KMS-11 (cell line): Measurements from ENCODE around the gene ADAM8.
A peak's percentile ranks its signal among the peaks of the same experiment; 100 is the strongest.

Source experiments
- H2AFZ ChIP-seq: fragments of 200-600 bp; sonication (generic); 2 replicates; pipeline ENCODE4 v1.6.1; 2016; ENCODE audit warnings: antibody characterized with exemption, mixed run types, low read depth
- H3K27ac ChIP-seq: fragments of 200-600 bp; sonication (generic); 2 replicates; pipeline ENCODE4 v1.6.1; 2016; ENCODE audit warnings: mild to moderate bottlenecking, mixed run types
- H3K27me3 ChIP-seq: fragments of 200-600 bp; sonication (generic); 2 replicates; pipeline ENCODE4 v1.6.1; 2017; ENCODE audit warnings: mild to moderate bottlenecking, low read depth, mixed run types, moderate library complexity; ENCODE audit not compliant: insufficient read depth
- H3K36me3 ChIP-seq: fragments of 200-600 bp; sonication (generic); 2 replicates; pipeline ENCODE4 v1.6.1; 2017; ENCODE audit warnings: mild to moderate bottlenecking, mixed run types; ENCODE audit not compliant: insufficient read depth
- H3K4me1 ChIP-seq: fragments of 200-600 bp; sonication (generic); 2 replicates; pipeline ENCODE4 v1.6.1; 2016; ENCODE audit warnings: mild to moderate bottlenecking, low read depth, mixed run types; ENCODE audit not compliant: poor library complexity, severe bottlenecking
- H3K4me2 ChIP-seq: fragments of 200-600 bp; sonication (generic); 2 replicates; pipeline ENCODE4 v1.7.0; 2016; ENCODE audit warnings: mild to moderate bottlenecking, mixed run types
- H3K4me3 ChIP-seq: fragments of 200-600 bp; sonication (generic); IDR thresholded peaks from 2 replicates; pipeline ENCODE4 v1.6.1; 2017; ENCODE audit warnings: low read depth, low read length, mixed read lengths; ENCODE audit not compliant: insufficient read depth
- H3K79me2 ChIP-seq: fragments of 200-600 bp; sonication (generic); 2 replicates; pipeline ENCODE4 v1.6.1; 2016; ENCODE audit warnings: low read depth, mixed run types; ENCODE audit not compliant: insufficient read depth
- H3K9ac ChIP-seq: fragments of 200-600 bp; sonication (generic); 2 replicates; pipeline ENCODE4 v1.6.1; 2016; ENCODE audit warnings: mild to moderate bottlenecking, mixed run types
- H4K20me1 ChIP-seq: fragments of 200-600 bp; sonication (generic); 2 replicates; pipeline ENCODE4 v1.6.1; 2016; ENCODE audit warnings: mild to moderate bottlenecking, mixed run types; ENCODE audit not compliant: insufficient read depth
- TF ChIP-seq, protein P1 (sequence below): fragments of 200-600 bp; sonication (generic); conservative IDR thresholded peaks from 2 replicates; pipeline ENCODE4 v1.6.1; 2017; ENCODE audit warnings: low read depth, mild to moderate bottlenecking, antibody characterized with exemption, low read length, moderate library complexity, mixed read lengths

The ADAM8 gene

DNA sequence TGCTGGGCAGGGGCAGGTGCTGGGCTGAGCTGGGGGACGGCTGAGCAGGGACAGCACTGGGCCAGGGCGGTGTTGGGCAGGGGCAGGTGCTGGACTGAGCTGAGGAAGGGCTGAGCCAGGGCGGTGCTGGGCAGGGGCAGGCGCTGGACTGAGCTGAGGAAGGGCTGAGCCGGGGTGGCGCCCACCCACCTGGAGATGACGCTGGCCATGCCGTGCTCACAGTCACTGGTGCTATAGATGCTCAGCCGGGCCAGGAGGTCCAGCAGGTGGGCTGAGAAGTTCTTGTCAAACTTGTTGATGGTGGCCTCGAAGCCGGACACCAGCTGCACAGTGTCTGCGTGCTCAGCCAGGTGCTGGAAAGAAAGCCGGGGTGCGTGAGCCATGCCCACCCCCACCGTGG is 4.4 kb upstream of the ADAM8 start:
- no peaks in the 10 kb centered on the region for H4K20me1 ChIP-seq
- no peak overlapping the region for H3K9ac ChIP-seq
- H3K4me1 ChIP-seq, result peaks cover 45% of the 10 kb centered on the region
- no peaks in the 10 kb centered on the region for H3K36me3 ChIP-seq
- no peak overlapping the region for H2AFZ ChIP-seq
- no peak overlapping the region for H3K27ac ChIP-seq
- no peak overlapping the region for H3K4me2 ChIP-seq
- no peaks in the 10 kb centered on the region for H3K79me2 ChIP-seq
- TF ChIP-seq, protein P1, sequence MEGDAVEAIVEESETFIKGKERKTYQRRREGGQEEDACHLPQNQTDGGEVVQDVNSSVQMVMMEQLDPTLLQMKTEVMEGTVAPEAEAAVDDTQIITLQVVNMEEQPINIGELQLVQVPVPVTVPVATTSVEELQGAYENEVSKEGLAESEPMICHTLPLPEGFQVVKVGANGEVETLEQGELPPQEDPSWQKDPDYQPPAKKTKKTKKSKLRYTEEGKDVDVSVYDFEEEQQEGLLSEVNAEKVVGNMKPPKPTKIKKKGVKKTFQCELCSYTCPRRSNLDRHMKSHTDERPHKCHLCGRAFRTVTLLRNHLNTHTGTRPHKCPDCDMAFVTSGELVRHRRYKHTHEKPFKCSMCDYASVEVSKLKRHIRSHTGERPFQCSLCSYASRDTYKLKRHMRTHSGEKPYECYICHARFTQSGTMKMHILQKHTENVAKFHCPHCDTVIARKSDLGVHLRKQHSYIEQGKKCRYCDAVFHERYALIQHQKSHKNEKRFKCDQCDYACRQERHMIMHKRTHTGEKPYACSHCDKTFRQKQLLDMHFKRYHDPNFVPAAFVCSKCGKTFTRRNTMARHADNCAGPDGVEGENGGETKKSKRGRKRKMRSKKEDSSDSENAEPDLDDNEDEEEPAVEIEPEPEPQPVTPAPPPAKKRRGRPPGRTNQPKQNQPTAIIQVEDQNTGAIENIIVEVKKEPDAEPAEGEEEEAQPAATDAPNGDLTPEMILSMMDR, result no peak
- no peaks in the 10 kb centered on the region for H3K27me3 ChIP-seq
- H3K4me3 ChIP-seq, result no peak overlapping the region

- no peak overlapping the region for H2AFZ ChIP-seq
- H3K79me2 ChIP-seq, result no peaks in the 10 kb centered on the region
- H4K20me1 ChIP-seq, result no peaks in the 10 kb centered on the region
- no peak overlapping the region for H3K9ac ChIP-seq
- no peak overlapping the region for H3K4me3 ChIP-seq
- peaks cover 51% of the 10 kb centered on the region for H3K4me1 ChIP-seq
- H3K27me3 ChIP-seq, result no peaks in the 10 kb centered on the region
- H3K36me3 ChIP-seq, result no peaks in the 10 kb centered on the region
- no peak overlapping the region for H3K4me2 ChIP-seq
- no peak overlapping the region for H3K27ac ChIP-seq
- TF ChIP-seq, protein P1, result no peak
Measured at GRCh38 chr10:133280391-133281059, 3.9 kb upstream of the ADAM8 start.

DNA sequence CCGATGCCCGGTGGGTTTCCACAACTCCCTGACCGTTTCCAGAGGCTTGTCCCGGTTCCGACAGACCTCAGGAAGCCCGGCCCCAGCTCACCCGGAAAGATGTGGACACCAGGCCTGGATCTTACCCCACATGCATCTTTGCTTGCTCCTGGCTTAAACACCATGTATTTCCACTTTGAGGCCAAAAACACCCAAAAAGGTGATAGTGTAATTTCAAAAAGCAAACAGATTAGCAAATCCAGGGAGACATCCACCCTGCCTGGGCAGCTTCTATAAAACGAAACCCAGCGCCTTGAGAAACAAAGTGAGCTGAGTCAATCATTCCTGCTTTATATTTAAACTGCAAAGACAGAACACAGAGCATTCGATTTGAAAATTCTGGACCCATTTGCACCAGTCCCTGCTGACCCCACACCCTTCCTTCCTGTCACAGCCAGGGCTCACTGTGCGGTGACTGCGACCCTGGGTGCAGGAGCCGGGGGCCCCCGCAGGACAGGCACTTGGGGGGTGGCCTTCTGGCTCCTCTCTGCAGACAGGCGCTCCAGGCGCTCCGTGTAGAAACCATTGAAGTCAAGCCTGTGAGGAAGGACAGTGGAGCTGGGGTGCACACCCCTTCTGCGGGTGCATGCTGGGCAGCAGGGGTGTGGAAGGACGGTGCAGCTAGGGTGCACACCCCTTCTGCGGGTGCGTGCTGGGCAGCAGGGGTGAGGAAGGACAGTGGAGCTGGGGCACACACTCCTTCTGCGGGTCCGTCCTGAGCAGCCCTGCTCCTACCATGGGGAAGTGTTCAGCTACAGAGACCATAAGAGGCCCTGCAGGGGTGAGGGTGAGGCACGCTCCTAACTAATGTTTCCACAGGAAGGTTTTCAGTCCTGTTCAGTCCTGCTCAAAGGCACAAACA is 2.9 kb upstream of the ADAM8 start:
- H3K4me3 ChIP-seq, result no peak overlapping the region
- H3K4me2 ChIP-seq, result peak overlapping the region; percentile 89
- TF ChIP-seq, protein P1, result no peak
- H2AFZ ChIP-seq, result no peak overlapping the region
- no peaks in the 10 kb centered on the region for H4K20me1 ChIP-seq
- peaks cover 55% of the 10 kb centered on the region for H3K4me1 ChIP-seq
- peak overlapping the region; percentile 82 for H3K27ac ChIP-seq
- no peaks in the 10 kb centered on the region for H3K27me3 ChIP-seq
- H3K9ac ChIP-seq, result no peak overlapping the region
- H3K79me2 ChIP-seq, result no peaks in the 10 kb centered on the region
- H3K36me3 ChIP-seq, result no peaks in the 10 kb centered on the region

- Histone ChIP-seq H3K4me3 (no peak overlapping the region), H3K27ac (peak overlapping the region; percentile 82), H3K4me2 (peak overlapping the region; percentile 89), H3K36me3 (no peaks in the 10 kb centered on the region), H3K79me2 (no peaks in the 10 kb centered on the region), H3K27me3 (no peaks in the 10 kb centered on the region), H3K4me1 (peaks cover 59% of the 10 kb centered on the region), H3K9ac (peak overlapping the region; percentile 41; the same call in 1 of the 2 replicates), H4K20me1 (no peaks in the 10 kb centered on the region), H2AFZ (0 out of 2 replicates have a peak overlapping the region, but pooled peaks have one; percentile 9)
- TF ChIP-seq, protein P1, result no peak
Measured at GRCh38 chr10:133278577-133279265, 2.1 kb upstream of the ADAM8 start.
